Astrocyte (in vitro differentiated cells and primary cell): ENCODE results near the gene TK2. TPM values are rescaled to one million over a fixed set of nuclear protein-coding genes. Genes with fewer than 3 reads are reported as not detected.

Source experiments
- DNase-seq: peaks from one replicate; pipeline ENCODE4 v3.0.0-alpha.2; 2010; ENCODE audit warnings: low read depth
- FAIRE-seq: peaks from 2 replicates; lab custom pipeline; 2011; peaks lifted over from hg19 to GRCh38; lab: Jason Lieb, UNC
- H2AFZ ChIP-seq: 2 replicates; pipeline ENCODE4 v1.6.0; 2012; ENCODE audit warnings: low read depth, low read length, inconsistent platforms
- H3K27ac ChIP-seq: 2 replicates; pipeline ENCODE4 v1.5.1; 2011; ENCODE audit warnings: low read depth, low read length, inconsistent platforms
- H3K27me3 ChIP-seq: 2 replicates; pipeline ENCODE4 v1.6.0; 2011; ENCODE audit warnings: low read length, inconsistent platforms; ENCODE audit not compliant: insufficient read depth
- H3K36me3 ChIP-seq: 2 replicates; pipeline ENCODE4 v1.5.1; 2011; ENCODE audit warnings: low read length, inconsistent platforms; ENCODE audit not compliant: insufficient read depth
- H3K4me1 ChIP-seq: 2 replicates; pipeline ENCODE4 v1.5.1; 2011; ENCODE audit warnings: low read length, inconsistent platforms; ENCODE audit not compliant: insufficient read depth
- H3K4me2 ChIP-seq: 2 replicates; pipeline ENCODE4 v1.6.0; 2012; ENCODE audit warnings: low read length, inconsistent platforms
- H3K4me3 ChIP-seq: 2 replicates; pipeline ENCODE4 v1.5.1; 2011; ENCODE audit warnings: low read depth, mild to moderate bottlenecking, low read length, inconsistent platforms; ENCODE audit not compliant: insufficient read depth
- H3K79me2 ChIP-seq: 2 replicates; pipeline ENCODE4 v1.6.0; 2012; ENCODE audit warnings: mild to moderate bottlenecking, low read length, inconsistent platforms; ENCODE audit not compliant: insufficient read depth
- H3K9ac ChIP-seq: 2 replicates; pipeline ENCODE4 v1.6.0; 2012; ENCODE audit warnings: mild to moderate bottlenecking, low read length, inconsistent platforms
- H3K9me3 ChIP-seq: 2 replicates; pipeline ENCODE4 v1.5.1; 2012; ENCODE audit warnings: low read depth, mild to moderate bottlenecking, low read length, inconsistent platforms; ENCODE audit not compliant: insufficient read depth
- H4K20me1 ChIP-seq: 2 replicates; pipeline ENCODE4 v1.6.0; 2012; ENCODE audit warnings: low read length, inconsistent platforms; ENCODE audit not compliant: insufficient read depth
- H3K27ac Mint-ChIP-seq: one replicate; pipeline ENCODE4 v1.8.0; 2021; ENCODE audit warnings: mild to moderate bottlenecking, mixed read lengths; ENCODE audit not compliant: unreplicated experiment
- H3K27me3 Mint-ChIP-seq: one replicate; pipeline ENCODE4 v1.8.0; 2021; ENCODE audit warnings: low read depth, mixed read lengths; ENCODE audit not compliant: unreplicated experiment
- H3K36me3 Mint-ChIP-seq: one replicate; pipeline ENCODE4 v1.8.0; 2021; ENCODE audit warnings: low read depth, mixed read lengths; ENCODE audit not compliant: unreplicated experiment
- H3K4me1 Mint-ChIP-seq: one replicate; pipeline ENCODE4 v1.8.0; 2021; ENCODE audit warnings: low read depth, mixed read lengths; ENCODE audit not compliant: unreplicated experiment
- H3K4me3 Mint-ChIP-seq: one replicate; pipeline ENCODE4 v1.8.0; 2021; ENCODE audit warnings: mild to moderate bottlenecking, moderate library complexity, mixed read lengths; ENCODE audit not compliant: unreplicated experiment
- H3K9me3 Mint-ChIP-seq: one replicate; pipeline ENCODE4 v1.8.0; 2021; ENCODE audit warnings: mild to moderate bottlenecking, mixed read lengths; ENCODE audit not compliant: unreplicated experiment
- CTCF ChIP-seq: IDR thresholded peaks from 2 replicates; pipeline ENCODE4 v1.5.1; 2011; ENCODE audit warnings: low read depth, mild to moderate bottlenecking, inconsistent platforms, low read length, moderate library complexity; ENCODE audit not compliant: insufficient read depth
- EZH2 ChIP-seq: IDR thresholded peaks from 2 replicates; pipeline ENCODE4 v1.6.1; 2012; ENCODE audit warnings: mild to moderate bottlenecking, low read length, inconsistent platforms; ENCODE audit not compliant: insufficient read depth
- total RNA-seq: library from RNA; stranded (reverse); gene quantifications from 2 replicates; pipeline ENCODE4 v1.2.1, GENCODE V29; 2021

The TK2 gene
- total RNA-seq, 1 donor from 2014 or later = 12.4 TPM

GRCh38 chr16:66488505-66488904, 61.4 kb downstream of the TK2 start:
- no peaks in the 10 kb centered on the region for H3K36me3 ChIP-seq
- H3K9me3 Mint-ChIP-seq = no peaks in the 10 kb centered on the region
- FAIRE-seq = no peak

GRCh38 chr16:66487580-66488275, 62.2 kb downstream of the TK2 start:
- H3K9ac ChIP-seq = no peak overlapping the region

More at GRCh38 chr16:66488505-66488904, 61.4 kb downstream of the TK2 start:
- Histone ChIP-seq H4K20me1 (no peaks in the 10 kb centered on the region), H3K27me3 (no peaks in the 10 kb centered on the region), H3K4me3 (no peak overlapping the region), H3K4me1 (peaks cover 18% of the 10 kb centered on the region), H3K4me2 (no peak overlapping the region), H2AFZ (no peak overlapping the region), H3K79me2 (no peaks in the 10 kb centered on the region), H3K27ac (no peak overlapping the region), H3K9me3 (no peaks in the 10 kb centered on the region), H3K9ac (no peak overlapping the region)
- Mint-ChIP-seq H3K27ac (no peak overlapping the region), H3K27me3 (peaks cover 17% of the 10 kb centered on the region), H3K4me1 (peaks cover 10% of the 10 kb centered on the region), H3K4me3 (no peak overlapping the region), H3K36me3 (peaks cover 4% of the 10 kb centered on the region)
- TF ChIP-seq CTCF = no peak
- TF ChIP-seq EZH2 = no peak
- no peak for DNase-seq

More at GRCh38 chr16:66487580-66488275, 62.2 kb downstream of the TK2 start:
- no peak overlapping the region for H3K4me3 ChIP-seq
- no peak overlapping the region for H2AFZ ChIP-seq
- H3K4me2 ChIP-seq = peak overlapping the region; percentile 20
- no peaks in the 10 kb centered on the region for H3K9me3 Mint-ChIP-seq
- H3K27ac Mint-ChIP-seq = no peak overlapping the region
- H3K4me1 ChIP-seq = peaks cover 18% of the 10 kb centered on the region
- H4K20me1 ChIP-seq = no peaks in the 10 kb centered on the region
- H3K79me2 ChIP-seq = no peaks in the 10 kb centered on the region
- peaks cover 4% of the 10 kb centered on the region for H3K36me3 Mint-ChIP-seq
- no peaks in the 10 kb centered on the region for H3K36me3 ChIP-seq
- TF ChIP-seq CTCF (no peak), EZH2 (no peak)
- no peaks in the 10 kb centered on the region for H3K27me3 ChIP-seq
- DNase-seq = no peak
- no peak overlapping the region for H3K4me3 Mint-ChIP-seq
- H3K9me3 ChIP-seq = no peaks in the 10 kb centered on the region
- H3K4me1 Mint-ChIP-seq = peaks cover 10% of the 10 kb centered on the region
- no peak overlapping the region for H3K27ac ChIP-seq
- H3K27me3 Mint-ChIP-seq = peaks cover 15% of the 10 kb centered on the region
- FAIRE-seq = no peak
